Hematopoietic multipotent progenitor cell treated with erythropoietin and hydrocortisone succinate and interleukin-3 and kit ligand, for 15 days (in vitro differentiated cells): Measurements from ENCODE around the gene PLEKHH3.
"Not testable (repeated sequence)": the region's sequence is repeated elsewhere in the genome, so short reads cannot be mapped to it uniquely, and the experiment has no call there.

ENCODE experiments used
- DNase-seq: peaks from one replicate; pipeline ENCODE4 v3.0.0-alpha.2; 2015; ENCODE audit warnings: low spot score

Gene PLEKHH3

GRCh38 chr17:42670789-42671657 lies 5.8 kb downstream of the PLEKHH3 start:
- DNase-seq = peak; percentile 47

- no peak for DNase-seq
Observed at GRCh38 chr17:42669977-42670788, 6.6 kb downstream of the PLEKHH3 start.

GRCh38 chr17:42669705-42669976 lies 7.2 kb downstream of the PLEKHH3 start:
- no peak for DNase-seq

GRCh38 chr17:42667088-42667951 lies 9.5 kb downstream of the PLEKHH3 start:
- DNase-seq = peak; percentile 56

- DNase-seq = not testable (repeated sequence)
Observed at GRCh38 chr17:42666126-42666525, 10.7 kb downstream of the PLEKHH3 start.

- no peak for DNase-seq
Observed at GRCh38 chr17:42665581-42666001, 11.2 kb downstream of the PLEKHH3 start.

- DNase-seq = no peak
Observed at GRCh38 chr17:42660692-42661345, 16.0 kb downstream of the PLEKHH3 start.

GRCh38 chr17:42659932-42660274 lies 16.9 kb downstream of the PLEKHH3 start:
- not testable (repeated sequence) for DNase-seq

- DNase-seq = peak; percentile 74
Observed at GRCh38 chr17:42659079-42659931, 17.5 kb downstream of the PLEKHH3 start, which contains the start of gene TUBG2. Gene TUBG2, plus strand, starts transcription at chr17:42659284. Its CDS starts 220 bp downstream, at chr17:42659504.

- no peak for DNase-seq
Observed at GRCh38 chr17:42657824-42658588, 18.8 kb downstream of the PLEKHH3 start.

GRCh38 chr17:42655528-42655927 lies 21.3 kb downstream of the PLEKHH3 start:
- DNase-seq = no peak

- no peak for DNase-seq
Observed at GRCh38 chr17:42653179-42654124, 23.3 kb downstream of the PLEKHH3 start.

GRCh38 chr17:42651392-42651791 lies 25.4 kb downstream of the PLEKHH3 start:
- DNase-seq = no peak

- DNase-seq = no peak
Observed at GRCh38 chr17:42647778-42648177, 29.0 kb downstream of the PLEKHH3 start.

- DNase-seq = no peak
Observed at GRCh38 chr17:42642336-42642735, 34.5 kb downstream of the PLEKHH3 start.

GRCh38 chr17:42640121-42640520 lies 36.7 kb downstream of the PLEKHH3 start:
- DNase-seq = peak; percentile 86

- peak; percentile 45 for DNase-seq
Observed at GRCh38 chr17:42639525-42640113, 37.2 kb downstream of the PLEKHH3 start.

GRCh38 chr17:42632949-42633444 lies 43.8 kb downstream of the PLEKHH3 start:
- DNase-seq = peak; percentile 80
